HG03378 (cell line): Measurements from ENCODE around the gene FUCA1.
"Not testable (repeated sequence)": the region's sequence is repeated elsewhere in the genome, so short reads cannot be mapped to it uniquely, and the experiment has no call there.

Source experiments
- ATAC-seq: cut with Tn5 transposase; IDR thresholded peaks from one replicate; pipeline ENCODE4 v1.9.1; 2021; ENCODE audit warnings: mild to moderate bottlenecking, moderate library complexity; ENCODE audit not compliant: unreplicated experiment

Gene FUCA1

DNA sequence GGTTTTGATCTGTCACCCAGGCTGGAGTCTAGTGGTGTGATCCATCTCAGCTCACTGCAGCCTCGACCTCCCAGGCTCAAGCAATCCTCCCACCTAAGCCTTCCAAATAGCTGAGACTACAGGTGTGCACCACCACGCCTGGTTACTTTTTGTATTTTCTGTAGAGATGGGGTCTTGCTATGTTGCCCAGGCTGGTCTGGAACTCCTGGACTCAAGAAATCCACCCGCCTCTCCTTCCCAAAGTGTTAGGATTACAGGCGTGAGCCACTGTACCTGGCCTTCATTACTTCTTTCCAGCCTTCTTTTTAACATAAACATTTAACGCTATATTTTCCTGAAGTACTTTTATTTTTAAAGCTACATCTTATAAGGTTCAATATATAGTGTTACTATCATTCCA lies 24.4 kb downstream of the FUCA1 start:
- ATAC-seq: no peak

DNA sequence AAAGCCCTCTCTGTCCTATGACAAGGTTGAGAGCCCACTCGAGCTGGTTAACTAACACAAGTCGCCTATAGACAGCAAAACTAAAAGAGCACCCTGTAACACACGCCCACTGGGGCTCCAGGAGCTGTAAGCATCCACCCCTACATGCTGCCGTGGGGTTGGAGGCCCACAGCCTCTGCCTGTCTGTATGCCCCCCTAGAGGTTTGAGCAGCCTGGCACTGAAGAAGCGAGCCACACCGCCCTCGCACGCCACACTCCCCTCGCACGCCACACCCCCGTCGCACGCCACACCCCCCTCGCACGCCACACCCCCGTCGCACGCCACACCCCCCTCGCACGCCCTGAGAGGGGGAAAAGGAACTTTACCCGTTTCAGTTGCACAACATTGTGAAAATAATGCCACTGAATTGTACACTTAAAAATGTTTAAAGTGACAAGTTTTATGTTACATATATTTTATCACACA lies 29.7 kb downstream of the FUCA1 start:
- ATAC-seq: no peak

DNA sequence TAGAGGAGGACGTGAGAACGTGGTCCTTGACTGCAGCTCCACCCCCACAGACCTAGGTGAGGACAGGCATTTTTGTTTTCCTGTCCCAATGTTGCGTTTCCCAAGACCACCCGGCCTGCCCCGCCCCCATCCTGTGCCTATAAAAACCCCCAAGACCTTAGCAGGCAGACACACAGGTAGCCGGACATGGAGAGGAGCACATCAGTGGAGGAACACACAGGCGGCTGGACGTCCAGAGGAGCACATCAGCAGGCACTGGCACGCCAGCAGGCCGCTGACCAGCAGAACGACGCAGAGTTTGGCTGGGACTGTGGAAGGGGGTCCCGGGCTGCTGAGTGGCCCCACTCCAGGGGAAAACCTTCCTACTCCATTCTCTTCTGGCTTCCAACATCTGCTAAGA lies 30.2 kb downstream of the FUCA1 start:
- ATAC-seq: no peak

DNA sequence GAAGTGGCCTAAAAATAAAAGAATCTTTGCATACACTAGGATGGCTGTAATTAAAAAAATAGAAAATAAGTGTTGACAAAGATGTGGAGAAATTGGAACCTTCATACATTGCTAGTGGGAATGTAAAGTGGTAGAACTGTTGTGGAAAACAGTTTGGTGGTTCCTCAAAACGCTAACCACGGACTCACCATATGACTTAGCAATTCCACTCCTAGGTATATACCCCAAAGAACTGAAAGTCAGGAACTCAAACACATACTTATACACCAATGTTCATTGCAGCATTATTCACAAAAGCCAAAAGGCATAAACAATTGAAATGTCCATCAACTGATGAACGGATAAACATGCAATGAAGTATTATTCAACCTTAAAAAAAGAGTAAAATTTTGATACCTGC lies 32.1 kb downstream of the FUCA1 start:
- no peak for ATAC-seq

DNA sequence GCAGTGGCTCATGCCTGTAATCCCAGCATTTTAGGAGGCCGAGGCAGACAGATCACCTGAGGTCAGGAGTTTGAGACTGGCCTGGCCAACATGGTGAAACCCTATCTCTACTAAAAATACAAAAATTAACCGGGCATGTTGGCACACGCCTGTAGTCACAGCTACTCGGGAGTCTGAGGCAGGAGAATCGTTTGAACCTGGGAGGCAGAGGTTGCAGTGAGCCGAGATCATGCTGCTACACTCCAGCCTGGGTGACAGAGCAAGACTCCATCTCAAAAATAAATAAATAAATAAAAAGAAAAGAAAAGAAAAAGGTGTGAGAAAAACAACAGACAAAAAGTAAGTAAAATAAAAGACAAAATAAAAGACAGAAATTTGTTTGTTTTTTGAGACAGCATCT lies 33.9 kb downstream of the FUCA1 start:
- ATAC-seq: not testable (repeated sequence)

DNA sequence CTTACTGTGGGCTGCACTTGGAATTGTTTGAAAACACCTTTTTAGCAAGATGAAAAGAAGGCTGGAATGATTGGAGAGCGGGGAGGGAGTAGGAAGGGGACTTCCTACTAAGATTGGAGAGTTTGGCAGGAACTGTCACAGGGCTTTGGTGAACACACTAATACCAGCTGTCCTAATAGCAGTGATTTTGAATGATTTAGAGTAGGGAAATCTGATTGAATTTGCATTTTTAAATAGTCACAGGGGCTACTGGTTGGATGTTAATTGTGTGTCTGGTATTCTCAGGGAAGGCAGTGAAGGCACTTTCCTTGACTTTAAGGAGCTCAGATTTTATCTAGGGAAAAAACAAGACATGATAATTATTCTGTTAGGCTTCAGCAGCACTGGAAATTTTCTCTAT lies 40.4 kb downstream of the FUCA1 start:
- ATAC-seq: no peak

DNA sequence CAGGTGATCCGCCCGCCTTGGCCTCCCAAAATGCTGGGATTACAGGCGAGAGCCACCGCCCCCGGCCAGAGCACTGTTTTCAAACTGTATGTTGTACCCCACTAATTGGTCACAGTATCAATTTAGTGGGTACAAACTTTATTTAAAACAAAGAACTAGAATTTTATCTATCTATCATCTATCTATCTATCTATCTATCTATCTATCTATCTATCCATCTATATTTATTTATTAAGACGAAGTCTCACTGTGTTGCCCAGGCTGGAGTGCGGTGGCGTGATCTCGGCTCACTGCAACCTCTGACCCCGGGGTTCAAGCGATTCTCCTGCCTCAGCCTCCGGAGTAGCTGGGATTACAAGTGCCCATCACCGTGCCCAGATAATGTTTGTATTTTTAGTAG lies 41.5 kb downstream of the FUCA1 start:
- not testable (repeated sequence) for ATAC-seq

DNA sequence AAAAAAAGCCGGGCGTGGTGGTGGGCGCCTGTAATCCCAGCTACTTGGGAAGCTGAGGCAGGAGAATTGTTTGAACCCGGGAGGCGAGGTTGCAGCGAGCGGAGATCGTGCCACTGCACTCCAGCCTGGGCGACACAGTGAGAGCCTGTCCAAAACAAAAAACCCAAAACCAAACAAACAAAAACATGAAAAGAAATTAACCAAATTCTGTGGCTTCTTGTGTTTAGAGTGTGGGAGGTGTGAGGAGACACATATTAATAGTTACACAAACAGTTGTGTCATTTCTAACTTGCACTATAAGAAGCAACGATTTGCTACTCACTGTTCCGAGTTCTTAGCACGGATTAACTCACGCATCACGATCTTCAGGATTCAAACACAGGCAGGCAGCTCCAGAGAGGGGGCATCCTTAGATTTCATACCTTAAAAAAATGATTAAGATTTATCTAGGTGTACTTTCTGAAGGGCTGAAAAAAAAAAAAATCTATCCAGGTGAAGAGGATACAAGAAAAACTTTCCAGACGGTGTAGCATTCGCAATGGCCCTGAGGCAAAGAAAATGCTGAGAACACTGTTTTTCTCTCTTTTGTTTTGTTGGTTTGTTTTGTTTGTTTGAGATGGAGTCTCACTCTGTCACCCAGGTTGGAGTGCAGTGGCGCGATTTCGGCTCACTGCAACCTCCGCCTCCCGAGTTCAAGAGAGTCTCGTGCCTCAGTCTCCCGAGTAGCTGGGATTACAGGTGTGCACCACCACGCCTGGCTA lies 42.1 kb downstream of the FUCA1 start:
- ATAC-seq: peak; percentile 47

DNA sequence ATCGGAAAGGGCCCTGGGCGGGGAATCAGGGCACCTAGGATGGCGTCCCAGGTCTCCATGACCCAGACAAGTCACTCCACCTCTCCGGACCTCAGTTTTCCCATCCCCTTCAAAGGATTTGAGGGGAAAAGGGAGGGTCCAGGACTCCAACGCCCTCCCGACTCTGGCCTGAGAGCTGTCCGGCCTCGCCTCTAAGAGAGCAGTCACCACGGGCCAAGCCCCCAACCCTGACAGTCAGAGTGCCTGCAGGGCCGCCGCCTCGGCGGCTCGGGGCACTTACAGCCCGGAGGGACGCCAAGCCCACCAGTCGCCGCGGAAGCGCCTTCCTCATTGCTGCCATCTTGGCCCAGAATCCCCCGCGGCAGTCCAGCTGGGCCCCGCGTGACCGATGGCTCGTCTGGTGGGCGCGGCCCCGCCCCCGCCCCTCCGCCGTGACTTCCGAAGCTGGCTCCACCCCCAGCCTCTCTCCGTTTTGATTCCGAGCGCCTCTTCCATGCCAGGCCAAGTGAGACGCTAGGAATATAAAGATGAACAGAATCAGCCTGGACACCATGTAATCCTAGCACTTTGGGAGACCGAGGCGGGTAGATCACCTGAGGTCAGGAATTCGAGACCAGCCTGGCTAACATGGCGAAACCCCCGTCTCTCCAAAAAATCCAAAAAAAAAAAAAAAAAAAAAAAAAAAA lies 42.9 kb downstream of the FUCA1 start, which contains the start of gene HMGCL:
Gene HMGCL, minus strand, starts transcription at position 354 of the 686 bp plus-strand sequence. Its CDS starts 14 bp downstream, at position 340.
- peak; percentile 63 for ATAC-seq

DNA sequence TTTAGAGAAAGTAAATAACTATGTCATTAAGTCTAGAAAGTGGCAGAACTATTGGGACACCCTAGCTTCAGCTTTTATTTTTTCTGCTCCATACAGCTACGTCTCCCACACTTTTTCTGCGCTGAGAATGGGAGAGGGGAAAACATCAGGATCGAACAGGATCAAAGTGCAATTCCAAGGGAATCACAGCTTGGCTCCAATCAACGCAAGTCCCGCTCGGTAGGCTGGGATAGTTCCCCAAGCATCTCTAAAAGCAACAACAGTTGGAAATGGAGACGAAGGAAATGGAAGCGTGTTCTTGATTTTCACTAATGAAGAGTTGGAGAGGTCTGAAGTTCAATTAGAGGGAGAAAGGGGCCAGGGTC lies 43.4 kb downstream of the FUCA1 start:
- no peak for ATAC-seq

DNA sequence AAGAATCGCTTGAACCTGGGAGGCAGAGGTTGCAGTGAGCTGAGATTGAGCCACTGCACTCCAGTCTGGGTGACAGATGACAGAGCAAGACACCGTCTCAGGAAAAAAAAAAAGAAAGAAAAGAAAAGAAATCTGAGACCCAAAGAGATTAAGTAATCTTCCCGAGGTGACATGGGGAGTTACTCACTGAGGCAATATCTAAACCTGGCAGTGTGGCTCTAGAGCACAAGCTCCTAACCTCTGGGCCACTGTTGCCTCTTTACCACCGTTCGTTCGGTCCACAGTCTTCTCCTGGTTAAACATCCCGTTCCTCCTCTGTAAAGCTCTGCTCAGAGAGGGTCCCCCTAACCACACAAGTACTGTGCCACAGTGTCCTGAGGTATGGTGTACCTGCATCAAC lies 44.3 kb downstream of the FUCA1 start:
- ATAC-seq: no peak

DNA sequence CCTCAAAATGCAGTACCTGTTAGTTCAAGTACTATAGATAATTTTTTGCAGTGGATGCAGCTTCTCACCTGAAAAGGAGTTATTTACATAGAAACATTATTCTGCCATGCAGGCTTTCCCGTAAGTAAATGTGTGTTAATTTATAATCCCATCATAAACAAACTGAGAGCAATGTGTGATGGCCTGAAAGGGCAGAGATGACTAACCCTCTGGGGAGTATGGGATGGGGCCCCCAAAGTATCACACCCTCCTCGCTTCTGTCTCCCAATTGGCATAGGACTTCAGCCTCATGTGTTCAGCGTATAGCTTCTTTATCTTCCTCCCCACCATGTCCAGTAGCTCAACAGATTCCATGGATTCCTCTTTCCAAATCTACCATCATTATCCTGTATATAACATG lies 50.5 kb downstream of the FUCA1 start:
- no peak for ATAC-seq

DNA sequence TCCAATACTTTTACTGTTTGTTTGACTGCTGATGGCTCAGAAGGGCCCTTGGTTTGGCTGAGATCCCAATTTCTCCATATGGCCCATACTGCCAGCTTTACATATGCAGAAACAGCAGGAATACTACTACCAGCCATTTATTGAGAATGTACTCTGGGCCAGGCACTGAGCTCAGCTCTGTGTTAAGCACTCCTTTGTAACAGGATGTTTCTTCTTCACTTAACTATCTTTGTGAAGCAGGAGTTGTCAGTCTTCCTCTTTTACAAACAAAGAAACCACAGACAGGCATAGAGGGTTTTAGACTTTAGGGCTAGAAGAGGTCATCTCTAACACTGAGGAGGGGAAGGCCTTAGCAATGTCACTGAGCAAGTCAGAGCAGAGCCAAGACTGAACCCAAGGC lies 51.2 kb downstream of the FUCA1 start:
- ATAC-seq: no peak

DNA sequence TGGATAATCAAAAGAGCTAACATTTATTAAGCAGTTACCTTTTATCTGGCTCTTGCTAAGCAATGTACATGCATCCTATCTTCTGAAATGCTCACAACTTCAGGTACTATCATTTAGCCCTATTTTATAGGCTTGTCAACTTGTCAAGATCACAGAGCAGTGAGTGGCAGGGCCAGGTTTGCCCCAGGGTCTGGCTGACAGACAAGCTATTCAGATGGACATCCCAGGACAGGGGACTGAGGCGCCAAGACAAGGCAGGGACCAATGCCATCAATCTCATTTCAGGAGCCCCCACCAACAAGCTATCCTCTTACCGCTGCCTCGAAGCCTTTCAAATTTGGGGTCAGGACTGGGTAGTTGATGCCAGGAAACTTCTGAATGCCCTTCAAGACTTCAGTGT lies 51.7 kb downstream of the FUCA1 start:
- no peak for ATAC-seq

DNA sequence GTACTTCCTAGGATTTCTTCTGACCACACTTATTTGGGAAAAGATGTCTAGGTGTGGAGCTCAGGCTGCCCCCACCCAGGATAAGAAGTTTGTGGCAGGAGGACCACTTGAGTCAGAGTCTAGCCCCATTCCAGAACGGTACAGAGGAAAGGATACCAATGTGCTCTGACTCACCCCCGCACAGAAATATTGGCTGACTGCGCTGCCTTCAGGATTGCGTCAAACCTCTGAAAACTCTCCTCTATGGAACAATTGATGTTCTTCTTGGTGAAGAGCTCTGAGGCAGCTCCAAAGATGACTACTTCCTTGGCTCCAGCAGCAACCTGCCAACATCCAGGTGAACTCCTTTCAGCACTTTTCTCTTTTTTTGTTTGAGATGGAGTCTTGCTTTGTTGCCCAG lies 54.1 kb downstream of the FUCA1 start:
- ATAC-seq: no peak

DNA sequence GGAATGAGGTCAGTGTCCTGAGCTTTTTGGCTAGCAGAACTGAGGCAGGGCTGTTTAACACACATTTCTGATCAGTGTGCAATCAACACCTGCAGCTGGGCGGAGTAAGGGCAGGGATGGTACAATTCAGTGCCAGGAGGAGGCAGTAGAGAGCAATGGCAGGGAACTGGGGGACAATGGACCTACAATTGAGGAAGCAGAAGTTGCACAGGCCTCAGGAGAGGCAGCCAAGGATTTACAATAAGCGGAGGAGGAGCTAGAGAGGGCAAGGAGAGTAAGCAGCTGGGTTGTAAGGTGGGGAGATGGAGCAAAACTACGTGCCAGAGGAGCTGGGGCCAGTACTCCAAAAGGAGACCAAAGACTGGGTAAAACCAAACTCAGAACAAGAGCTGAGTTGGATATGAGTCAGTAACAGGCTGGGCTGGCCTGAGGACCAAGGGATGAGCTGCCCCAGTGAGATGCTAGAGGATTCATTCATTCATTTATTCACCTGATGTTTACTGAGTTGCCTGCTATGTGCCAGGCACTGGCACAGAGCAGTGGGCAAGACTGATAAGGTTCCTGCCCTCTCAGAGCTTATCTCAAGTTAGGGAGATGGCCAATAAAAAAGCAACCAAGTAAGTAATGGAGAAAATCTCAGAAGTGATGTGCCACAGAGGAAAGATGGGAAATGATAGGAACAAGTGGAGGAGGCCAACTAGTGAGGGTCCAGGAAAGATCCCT lies 57.1 kb downstream of the FUCA1 start:
- no peak for ATAC-seq

DNA sequence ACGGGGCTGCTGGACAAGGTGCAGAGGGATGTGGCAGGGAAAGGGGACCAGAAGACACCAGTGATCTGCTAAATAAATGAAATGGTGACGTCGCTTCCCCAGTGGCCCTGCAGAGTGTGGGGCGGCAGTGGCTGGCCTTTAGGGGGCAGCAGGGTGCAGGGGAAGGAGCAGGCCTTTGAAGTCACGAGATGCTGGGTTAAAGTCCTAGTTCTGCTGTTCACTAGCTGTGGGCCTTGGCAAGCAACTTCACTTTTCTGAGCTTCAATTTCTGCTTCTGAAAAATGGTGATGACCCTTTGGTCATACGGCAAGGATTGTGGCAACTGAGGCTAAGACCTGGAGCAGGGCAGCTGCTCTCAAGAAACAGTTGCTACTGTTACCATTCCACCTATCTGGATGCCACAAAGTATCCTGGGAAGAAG lies 58.3 kb downstream of the FUCA1 start:
- ATAC-seq: no peak

DNA sequence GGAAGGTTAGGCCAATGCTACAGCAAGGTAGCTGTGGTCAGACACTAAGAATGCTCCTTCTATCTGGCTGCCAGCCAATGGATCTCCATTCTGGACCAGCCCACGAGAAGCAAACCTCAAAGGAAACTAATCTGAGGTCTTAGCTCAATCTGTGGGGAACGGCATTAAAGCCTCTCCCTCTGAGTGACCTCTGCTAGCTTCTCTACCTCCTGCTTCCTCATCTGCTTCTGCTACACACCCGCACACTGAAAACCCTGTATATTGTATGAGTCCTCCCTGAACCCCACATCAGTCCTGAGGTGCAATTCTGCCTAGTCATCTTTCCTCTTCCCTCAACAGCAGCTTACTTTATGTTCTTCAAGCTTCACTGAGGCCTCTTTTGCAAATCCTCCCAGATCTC lies 60.6 kb downstream of the FUCA1 start:
- no peak for ATAC-seq

DNA sequence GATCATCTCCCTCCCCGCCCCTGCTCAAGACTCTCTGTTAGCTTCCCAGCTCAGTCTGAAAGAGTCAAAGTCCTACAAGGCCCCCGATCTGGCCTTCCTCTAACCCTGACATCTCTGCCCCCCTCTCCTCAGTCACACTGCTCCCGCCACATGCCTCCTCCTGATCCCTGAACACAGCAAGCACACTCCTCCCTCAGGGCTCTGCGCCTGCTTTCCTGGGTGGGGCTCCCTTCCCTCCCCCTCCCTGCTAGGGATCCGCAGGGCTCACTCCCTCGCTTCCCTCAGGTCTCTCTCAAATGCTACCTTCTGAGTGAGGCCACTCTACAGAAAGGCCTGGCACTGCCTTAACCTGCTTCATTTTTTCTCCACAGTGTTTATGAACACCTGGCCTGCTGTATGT lies 61.8 kb downstream of the FUCA1 start:
- ATAC-seq: no peak

DNA sequence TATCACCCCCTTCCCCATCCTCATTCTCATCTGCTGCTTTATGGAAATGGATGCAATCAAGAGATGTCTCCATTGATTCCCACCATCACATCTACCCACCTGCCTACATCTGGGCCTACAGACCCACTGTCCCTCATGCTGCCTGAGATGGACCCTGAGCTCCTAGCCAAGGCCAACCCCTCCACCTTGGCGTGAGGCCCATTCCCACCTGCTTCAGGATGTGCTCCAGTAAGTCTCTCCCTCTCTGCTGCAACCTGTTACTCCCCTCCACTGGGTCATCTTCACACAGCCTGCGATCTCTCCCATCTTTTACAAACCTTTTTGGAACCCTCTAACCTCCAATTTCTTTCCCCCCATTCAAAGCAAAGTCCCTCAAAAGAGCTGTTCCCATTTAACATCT lies 63.1 kb downstream of the FUCA1 start:
- ATAC-seq: no peak

DNA sequence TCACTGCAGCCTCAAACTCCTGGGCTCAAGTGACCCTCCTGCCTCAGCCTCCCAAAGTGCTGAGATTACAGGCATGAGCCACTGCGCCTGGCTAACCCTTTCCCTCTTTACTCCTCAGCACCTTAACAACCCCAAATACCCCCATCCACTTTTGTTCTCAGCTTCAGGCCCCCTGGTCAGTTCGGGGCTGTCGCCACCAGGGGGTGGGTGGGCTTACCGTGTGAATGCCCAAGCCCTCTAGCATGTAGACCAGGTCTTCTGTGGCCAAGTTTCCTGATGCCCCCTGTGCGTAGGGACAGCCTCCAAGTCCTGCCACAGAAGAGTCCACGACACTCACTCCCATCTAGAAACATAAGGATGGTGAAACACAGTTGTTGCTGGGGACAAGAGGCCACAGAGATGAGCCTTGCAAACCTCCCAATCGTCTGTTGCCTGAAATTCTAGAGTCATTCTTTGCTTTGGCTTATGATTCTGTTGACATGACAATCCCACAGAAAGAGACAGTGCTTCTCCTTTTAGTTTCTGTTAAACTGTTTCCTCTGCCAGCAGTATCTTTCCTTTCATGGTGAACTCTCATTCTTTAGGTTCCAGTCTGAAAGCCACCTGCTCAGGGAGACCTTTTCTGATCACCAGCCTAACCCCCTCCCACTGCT lies 63.8 kb downstream of the FUCA1 start:
- no peak for ATAC-seq
